Measurements from ENCODE around the gene SYCP2L. TPM values are rescaled to one million over a fixed set of nuclear protein-coding genes. Genes with fewer than 3 reads are reported as not detected.

SYCP2L gene
- total RNA-seq, 4 donors from 2014 or later, result 0.44 to 5.2 (median 0.49) TPM; not detected in 1

DNA sequence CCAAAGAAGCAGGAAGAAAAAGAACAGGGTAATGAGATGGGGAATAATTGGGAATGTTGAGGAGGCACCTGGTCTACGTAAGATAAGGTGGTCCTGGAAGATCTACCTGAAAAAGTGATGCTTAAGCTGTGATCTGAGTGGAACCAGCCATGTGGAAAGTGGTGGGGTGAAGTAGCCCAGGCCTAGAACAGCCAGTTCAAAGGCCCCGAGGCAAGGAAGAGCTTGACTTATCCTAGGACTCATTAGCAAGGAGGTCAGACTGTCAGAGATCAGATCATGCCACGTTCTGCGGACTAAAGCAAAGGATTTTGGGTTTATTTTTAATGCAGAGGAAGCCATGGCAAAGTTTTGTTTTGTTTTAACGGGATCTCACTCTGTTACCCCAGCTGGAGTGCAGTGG lies 5.1 kb downstream of the SYCP2L start:
- H3K4me3 ChIP-seq, result no peak overlapping the region

DNA sequence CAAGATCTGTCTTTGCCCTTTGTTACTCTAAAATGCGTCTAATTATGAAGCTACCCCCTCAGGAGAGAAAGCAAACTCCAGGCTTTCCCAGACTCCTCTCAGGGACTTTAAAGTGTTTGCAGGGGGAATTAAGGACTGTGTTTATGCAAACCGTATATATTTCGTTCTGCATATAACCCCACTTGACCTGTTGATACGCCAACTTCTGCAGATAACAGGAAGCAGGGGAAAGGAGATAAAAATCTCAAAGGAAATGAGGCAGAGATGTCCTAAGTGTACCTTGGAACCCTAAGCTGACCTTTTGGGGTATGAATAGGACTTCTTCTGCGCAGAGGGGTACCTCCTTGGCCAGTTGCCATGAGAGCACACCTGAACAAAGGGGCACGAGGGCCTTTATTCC lies 8.1 kb downstream of the SYCP2L start:
- 69% methylated on average over 6 of the region's 6 CpGs for WGBS
- Histone ChIP-seq H3K27ac (no peak overlapping the region), H3K9me3 (no peaks in the 10 kb centered on the region), H3K4me3 (no peak overlapping the region), H3K36me3 (no peaks in the 10 kb centered on the region), H3K27me3 (no peaks in the 10 kb centered on the region), H3K4me1 (no peaks in the 10 kb centered on the region)
- TF ChIP-seq POLR2AphosphoS5 (IDR thresholded peaks at IDR 0.05) (no peak), EP300 (IDR thresholded peaks at IDR 0.05) (no peak), POLR2A (IDR thresholded peaks at IDR 0.05) (no peak)
- TF ChIP-seq, protein P1, sequence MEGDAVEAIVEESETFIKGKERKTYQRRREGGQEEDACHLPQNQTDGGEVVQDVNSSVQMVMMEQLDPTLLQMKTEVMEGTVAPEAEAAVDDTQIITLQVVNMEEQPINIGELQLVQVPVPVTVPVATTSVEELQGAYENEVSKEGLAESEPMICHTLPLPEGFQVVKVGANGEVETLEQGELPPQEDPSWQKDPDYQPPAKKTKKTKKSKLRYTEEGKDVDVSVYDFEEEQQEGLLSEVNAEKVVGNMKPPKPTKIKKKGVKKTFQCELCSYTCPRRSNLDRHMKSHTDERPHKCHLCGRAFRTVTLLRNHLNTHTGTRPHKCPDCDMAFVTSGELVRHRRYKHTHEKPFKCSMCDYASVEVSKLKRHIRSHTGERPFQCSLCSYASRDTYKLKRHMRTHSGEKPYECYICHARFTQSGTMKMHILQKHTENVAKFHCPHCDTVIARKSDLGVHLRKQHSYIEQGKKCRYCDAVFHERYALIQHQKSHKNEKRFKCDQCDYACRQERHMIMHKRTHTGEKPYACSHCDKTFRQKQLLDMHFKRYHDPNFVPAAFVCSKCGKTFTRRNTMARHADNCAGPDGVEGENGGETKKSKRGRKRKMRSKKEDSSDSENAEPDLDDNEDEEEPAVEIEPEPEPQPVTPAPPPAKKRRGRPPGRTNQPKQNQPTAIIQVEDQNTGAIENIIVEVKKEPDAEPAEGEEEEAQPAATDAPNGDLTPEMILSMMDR (IDR thresholded peaks at IDR 0.05), result no peak
- no peak for DNase-seq (ENCODE audit: low spot score in 2 of 2)

More for the DNA sequence above, 5.1 kb downstream of the SYCP2L start:
- TF ChIP-seq, protein P1 (IDR thresholded peaks at IDR 0.05), result no peak
- TF ChIP-seq POLR2A (IDR thresholded peaks at IDR 0.05) (no peak), POLR2AphosphoS5 (IDR thresholded peaks at IDR 0.05) (no peak), EP300 (IDR thresholded peaks at IDR 0.05) (no peak)
- Histone ChIP-seq H3K36me3 (no peaks in the 10 kb centered on the region), H3K9me3 (no peaks in the 10 kb centered on the region), H3K27me3 (peaks cover 15% of the 10 kb centered on the region), H3K27ac (no peak overlapping the region), H3K4me1 (peaks cover 8% of the 10 kb centered on the region)
- 83% methylated on average over 5 of the region's 5 CpGs for WGBS
- DNase-seq (ENCODE audit: low spot score in 2 of 2), result no peak

DNA sequence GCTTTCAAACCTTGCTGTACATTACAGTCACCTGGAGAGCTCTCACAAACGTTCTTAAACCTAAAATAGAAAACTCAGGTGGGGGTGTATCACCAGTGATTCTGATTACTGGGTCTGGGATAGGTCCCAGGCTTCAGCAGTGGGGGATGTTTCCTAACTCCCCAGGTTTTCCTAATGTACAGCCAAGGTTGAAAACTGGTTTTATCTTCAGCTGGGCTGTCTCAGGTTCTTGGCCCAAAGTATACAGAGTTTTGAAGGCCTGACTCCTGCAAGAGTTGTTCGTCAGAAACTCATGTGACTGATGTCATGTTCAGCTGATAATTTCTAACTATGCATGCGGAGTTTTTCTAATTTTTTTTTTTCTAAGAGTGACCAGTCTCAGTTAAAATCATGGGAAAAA lies 9.8 kb downstream of the SYCP2L start:
- no peak overlapping the region for H3K27ac ChIP-seq
- no peaks in the 10 kb centered on the region for H3K36me3 ChIP-seq
- 67% methylated on average over 3 of the region's 3 CpGs for WGBS
- H3K9me3 ChIP-seq, result no peaks in the 10 kb centered on the region
- H3K4me3 ChIP-seq, result no peak overlapping the region
- DNase-seq (ENCODE audit: low spot score in 2 of 2), result no peak
- H3K4me1 ChIP-seq, result no peaks in the 10 kb centered on the region
- no peaks in the 10 kb centered on the region for H3K27me3 ChIP-seq
- TF ChIP-seq POLR2A (IDR thresholded peaks at IDR 0.05) (no peak), POLR2AphosphoS5 (IDR thresholded peaks at IDR 0.05) (no peak), EP300 (IDR thresholded peaks at IDR 0.05) (no peak)
- TF ChIP-seq, protein P1 (IDR thresholded peaks at IDR 0.05), result no peak

- no peak overlapping the region for H3K4me3 ChIP-seq
- 88% methylated on average over 4 of the region's 4 CpGs for WGBS
- H3K4me1 ChIP-seq, result no peaks in the 10 kb centered on the region
- H3K27ac ChIP-seq, result no peak overlapping the region
- no peak for DNase-seq (ENCODE audit: low spot score in 2 of 2)
- no peaks in the 10 kb centered on the region for H3K9me3 ChIP-seq
- TF ChIP-seq, protein P1 (IDR thresholded peaks at IDR 0.05), result no peak
- TF ChIP-seq POLR2A (IDR thresholded peaks at IDR 0.05), result no peak
- no peak for TF ChIP-seq EP300 (IDR thresholded peaks at IDR 0.05)
- no peak for TF ChIP-seq POLR2AphosphoS5 (IDR thresholded peaks at IDR 0.05)
- no peaks in the 10 kb centered on the region for H3K36me3 ChIP-seq
- no peaks in the 10 kb centered on the region for H3K27me3 ChIP-seq
Observed at GRCh38 chr6:10901770-10902169, 14.9 kb downstream of the SYCP2L start.

GRCh38 chr6:10904015-10904414 lies 17.2 kb downstream of the SYCP2L start:
- Histone ChIP-seq H3K4me1 (no peaks in the 10 kb centered on the region), H3K4me3 (no peak overlapping the region), H3K36me3 (no peaks in the 10 kb centered on the region), H3K9me3 (no peaks in the 10 kb centered on the region), H3K27me3 (no peaks in the 10 kb centered on the region), H3K27ac (no peak overlapping the region)
- DNase-seq (ENCODE audit: low spot score in 2 of 2), result no peak
- 93% methylated on average over 7 of the region's 7 CpGs for WGBS
- TF ChIP-seq, protein P1 (IDR thresholded peaks at IDR 0.05), result no peak
- TF ChIP-seq POLR2AphosphoS5 (IDR thresholded peaks at IDR 0.05) (no peak), EP300 (IDR thresholded peaks at IDR 0.05) (no peak), POLR2A (IDR thresholded peaks at IDR 0.05) (no peak)

Data from suprapubic skin (tissue), 4 donors.